Osteocyte (in vitro differentiated cells): ENCODE measurements around the gene CFAP73. TPM values are rescaled to one million over a fixed set of nuclear protein-coding genes. Genes with fewer than 3 reads are reported as not detected.

Experiments
- DNase-seq: peaks from one replicate; pipeline ENCODE4 v3.0.0; 2021; ENCODE audit warnings: mixed read lengths; ENCODE audit not compliant: unreplicated experiment; ENCODE audit errors: extremely low spot score
- H3K27ac Mint-ChIP-seq: one replicate; pipeline ENCODE4 v1.8.0; 2021; ENCODE audit warnings: mild to moderate bottlenecking, mixed read lengths; ENCODE audit not compliant: unreplicated experiment
- H3K27me3 Mint-ChIP-seq: one replicate; pipeline ENCODE4 v1.8.0; 2021; ENCODE audit warnings: mixed read lengths; ENCODE audit not compliant: unreplicated experiment
- H3K36me3 Mint-ChIP-seq: one replicate; pipeline ENCODE4 v1.8.0; 2021; ENCODE audit warnings: mixed read lengths; ENCODE audit not compliant: unreplicated experiment
- H3K4me1 Mint-ChIP-seq: one replicate; pipeline ENCODE4 v1.8.0; 2021; ENCODE audit warnings: mixed read lengths; ENCODE audit not compliant: unreplicated experiment
- H3K4me3 Mint-ChIP-seq: one replicate; pipeline ENCODE4 v1.8.0; 2021; ENCODE audit warnings: mild to moderate bottlenecking, moderate library complexity, mixed read lengths; ENCODE audit not compliant: unreplicated experiment
- H3K9me3 Mint-ChIP-seq: one replicate; pipeline ENCODE4 v1.8.0; 2021; ENCODE audit warnings: mixed read lengths; ENCODE audit not compliant: unreplicated experiment
- CTCF ChIP-seq: fragments of 200-600 bp; sonication (generic); IDR thresholded peaks from 2 replicates; pipeline ENCODE4 v1.5.0; 2021; ENCODE audit warnings: antibody characterized with exemption, mild to moderate bottlenecking, moderate library complexity
- total RNA-seq: library from RNA; stranded (reverse); gene quantifications from 2 replicates; pipeline ENCODE4 v1.2.1, GENCODE V29; 2021

Gene CFAP73
- total RNA-seq, 1 donor from 2014 or later = not detected

- H3K36me3 Mint-ChIP-seq = no peaks in the 10 kb centered on the region
- DNase-seq = no peak
- H3K27ac Mint-ChIP-seq = no peak overlapping the region
- no peak for TF ChIP-seq CTCF
- H3K4me1 Mint-ChIP-seq = no peaks in the 10 kb centered on the region
- peaks cover 3% of the 10 kb centered on the region for H3K9me3 Mint-ChIP-seq
- H3K4me3 Mint-ChIP-seq = no peak overlapping the region
- H3K27me3 Mint-ChIP-seq = peaks cover 10% of the 10 kb centered on the region
Measured at GRCh38 chr12:113142173-113142885, 7.2 kb upstream of the CFAP73 start.

GRCh38 chr12:113142886-113143332, 6.6 kb upstream of the CFAP73 start:
- TF ChIP-seq CTCF = no peak
- Mint-ChIP-seq H3K27ac (no peak overlapping the region), H3K27me3 (peaks cover 14% of the 10 kb centered on the region), H3K36me3 (no peaks in the 10 kb centered on the region), H3K9me3 (peaks cover 5% of the 10 kb centered on the region), H3K4me3 (no peak overlapping the region), H3K4me1 (no peaks in the 10 kb centered on the region)
- DNase-seq = no peak

- no peak for TF ChIP-seq CTCF
Measured at GRCh38 chr12:113143959-113144358, 5.6 kb upstream of the CFAP73 start.

GRCh38 chr12:113144806-113145205, 4.7 kb upstream of the CFAP73 start:
- Mint-ChIP-seq H3K27ac (no peak overlapping the region), H3K4me1 (peaks cover 1% of the 10 kb centered on the region), H3K36me3 (no peaks in the 10 kb centered on the region), H3K9me3 (peaks cover 5% of the 10 kb centered on the region), H3K27me3 (peaks cover 17% of the 10 kb centered on the region), H3K4me3 (no peak overlapping the region)
- DNase-seq = no peak
- no peak for TF ChIP-seq CTCF

More at GRCh38 chr12:113143959-113144358, 5.6 kb upstream of the CFAP73 start:
- no peaks in the 10 kb centered on the region for H3K4me1 Mint-ChIP-seq
- no peak overlapping the region for H3K4me3 Mint-ChIP-seq
- H3K27me3 Mint-ChIP-seq = peaks cover 15% of the 10 kb centered on the region
- peaks cover 5% of the 10 kb centered on the region for H3K9me3 Mint-ChIP-seq
- DNase-seq = no peak
- no peaks in the 10 kb centered on the region for H3K36me3 Mint-ChIP-seq
- H3K27ac Mint-ChIP-seq = no peak overlapping the region

- peaks cover 5% of the 10 kb centered on the region for H3K9me3 Mint-ChIP-seq
- no peak overlapping the region for H3K4me3 Mint-ChIP-seq
- DNase-seq = no peak
- H3K27me3 Mint-ChIP-seq = peaks cover 19% of the 10 kb centered on the region
- TF ChIP-seq CTCF = no peak
- H3K27ac Mint-ChIP-seq = no peak overlapping the region
- H3K36me3 Mint-ChIP-seq = no peaks in the 10 kb centered on the region
- H3K4me1 Mint-ChIP-seq = peaks cover 9% of the 10 kb centered on the region
Measured at GRCh38 chr12:113145720-113146551, 3.6 kb upstream of the CFAP73 start.
